KOPT-K1 (cell line): ENCODE results near the gene MBD2.

Experiments used
- H3K27ac ChIP-seq: fragments of 200-600 bp; sonication (generic); 2 replicates; pipeline ENCODE4 v1.5.1; 2016; ENCODE audit warnings: antibody characterized with exemption, mild to moderate bottlenecking, low read depth, low read length; ENCODE audit not compliant: poor library complexity, severe bottlenecking
- H3K36me3 ChIP-seq: fragments of 200-600 bp; sonication (generic); 2 replicates; pipeline ENCODE4 v1.5.1; 2017; ENCODE audit warnings: antibody characterized with exemption, mild to moderate bottlenecking, low read length, moderate library complexity; ENCODE audit not compliant: insufficient read depth
- H3K9me3 ChIP-seq: fragments of 200-600 bp; sonication (generic); 2 replicates; pipeline ENCODE4 v1.5.1; 2017; ENCODE audit warnings: antibody characterized with exemption, low read length, mild to moderate bottlenecking; ENCODE audit not compliant: insufficient read depth, poor library complexity, severe bottlenecking

Gene MBD2

DNA sequence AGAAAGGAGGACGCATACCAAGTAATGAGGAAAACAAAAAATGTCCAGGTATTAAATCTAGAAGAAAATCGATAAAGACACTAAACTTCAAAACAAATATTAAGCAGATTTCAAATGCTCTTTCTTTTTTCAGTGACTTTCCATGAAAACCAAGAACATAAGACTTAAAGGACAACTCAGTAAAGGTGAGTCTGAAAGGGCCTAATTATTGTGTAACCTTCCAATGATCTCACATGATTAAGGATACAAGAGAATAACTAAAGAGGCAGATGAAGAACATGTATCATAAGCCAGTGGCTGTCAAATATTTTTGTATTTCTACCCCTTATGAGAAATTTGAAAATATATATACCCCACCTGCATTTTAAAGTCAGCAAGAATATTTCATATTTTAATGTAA lies 30.7 kb downstream of the MBD2 start:
- no peak overlapping the region for H3K27ac ChIP-seq
- no peaks in the 10 kb centered on the region for H3K9me3 ChIP-seq
- peaks cover 39% of the 10 kb centered on the region for H3K36me3 ChIP-seq

DNA sequence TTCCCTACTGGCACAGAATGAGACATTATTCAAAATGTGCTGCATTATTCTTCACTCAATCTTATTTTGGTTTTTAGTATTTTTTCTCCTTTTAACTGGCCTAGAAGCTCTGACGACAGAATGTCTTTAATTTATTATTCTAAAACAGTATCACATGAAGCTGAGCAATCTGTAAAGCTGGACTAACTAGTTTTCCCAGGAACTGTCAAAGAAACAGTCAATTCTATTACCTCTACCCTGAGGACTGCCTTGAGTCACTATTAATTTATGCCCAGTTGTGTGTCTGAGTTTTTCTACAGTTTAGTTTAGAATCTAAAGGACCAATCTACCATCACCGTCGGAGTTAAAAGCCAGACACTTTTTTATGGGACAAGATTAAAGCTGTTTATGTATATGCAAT lies 31.6 kb downstream of the MBD2 start:
- peaks cover 35% of the 10 kb centered on the region for H3K36me3 ChIP-seq
- no peak overlapping the region for H3K27ac ChIP-seq
- H3K9me3 ChIP-seq = no peaks in the 10 kb centered on the region

DNA sequence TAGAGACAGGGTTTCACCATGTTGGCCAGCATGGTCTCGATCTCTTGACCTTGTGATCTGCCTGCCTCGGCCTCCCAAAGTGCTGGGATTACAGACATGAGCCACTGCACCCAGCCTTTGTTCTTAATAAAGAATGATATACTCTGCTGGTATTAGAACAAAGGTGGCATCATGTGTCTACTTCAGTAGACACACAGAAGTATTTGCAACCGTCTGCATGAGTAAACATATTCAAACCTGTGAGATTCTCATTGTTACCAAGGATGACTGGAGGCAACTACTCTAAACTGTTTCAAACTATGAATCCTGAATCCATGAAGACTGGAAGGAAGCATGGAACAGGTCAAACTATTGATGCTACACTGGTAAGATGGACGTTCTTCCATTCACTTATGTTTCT lies 32.1 kb downstream of the MBD2 start:
- Histone ChIP-seq H3K9me3 (no peaks in the 10 kb centered on the region), H3K36me3 (peaks cover 39% of the 10 kb centered on the region), H3K27ac (no peak overlapping the region)

DNA sequence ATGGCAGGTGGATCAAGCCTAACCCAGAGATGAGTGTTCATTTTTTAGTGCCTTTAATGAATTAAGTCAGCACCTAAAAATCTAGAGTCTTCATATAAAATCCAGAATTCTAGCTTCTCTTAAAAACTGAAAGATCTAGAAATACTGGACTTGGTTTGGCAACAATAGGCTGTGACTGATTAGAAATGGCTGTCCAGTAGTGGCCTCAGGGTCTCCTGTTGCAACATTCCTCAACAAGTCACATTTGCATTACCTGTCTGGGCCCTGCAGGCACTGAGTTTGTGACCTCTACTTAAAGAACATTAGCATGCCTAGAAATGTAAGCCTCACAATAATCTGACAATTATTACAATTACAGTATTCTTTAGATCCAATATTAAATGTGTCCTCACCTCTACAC lies 33.1 kb downstream of the MBD2 start:
- no peaks in the 10 kb centered on the region for H3K9me3 ChIP-seq
- no peak overlapping the region for H3K27ac ChIP-seq
- H3K36me3 ChIP-seq = peaks cover 49% of the 10 kb centered on the region

DNA sequence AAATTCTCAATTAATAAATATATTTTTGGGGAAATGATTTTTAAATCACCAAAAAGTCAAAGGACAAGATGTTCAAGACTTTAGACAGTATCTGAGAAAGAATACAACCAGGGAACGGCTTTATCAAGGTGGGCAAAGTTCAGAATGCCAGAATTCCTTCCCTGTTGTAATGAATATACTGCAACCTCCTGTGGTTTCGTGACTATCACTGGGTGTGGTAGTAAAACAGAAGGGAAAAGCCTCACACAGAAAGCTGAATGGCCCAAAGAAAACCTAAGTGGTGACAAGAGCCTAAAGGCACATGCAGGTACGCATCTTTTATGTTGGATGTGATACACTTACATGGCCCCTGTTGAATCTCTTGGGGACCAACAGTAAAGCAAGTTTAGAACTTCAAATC lies 37.1 kb downstream of the MBD2 start:
- H3K9me3 ChIP-seq = no peaks in the 10 kb centered on the region
- no peak overlapping the region for H3K27ac ChIP-seq
- peaks cover 67% of the 10 kb centered on the region for H3K36me3 ChIP-seq

DNA sequence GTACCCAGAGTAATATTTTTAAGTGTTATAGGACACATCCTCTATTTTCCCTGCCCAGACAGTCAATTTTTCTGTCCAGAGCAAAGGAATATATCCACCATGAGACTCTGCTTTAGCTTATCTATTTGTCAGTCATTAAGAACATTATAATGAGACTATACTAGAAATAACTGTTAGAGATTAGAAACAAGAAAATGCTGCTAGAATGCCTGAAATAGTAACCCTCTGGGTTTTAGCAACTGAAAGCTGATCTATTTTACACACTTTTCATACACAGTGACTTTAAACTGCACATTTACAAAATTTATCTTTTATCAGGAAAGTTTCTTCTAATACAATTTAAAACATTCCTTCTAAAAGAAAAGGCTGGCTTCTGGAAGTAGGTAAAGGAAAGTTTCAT lies 39.6 kb downstream of the MBD2 start:
- H3K9me3 ChIP-seq = no peaks in the 10 kb centered on the region
- peaks cover 74% of the 10 kb centered on the region for H3K36me3 ChIP-seq
- H3K27ac ChIP-seq = no peak overlapping the region

DNA sequence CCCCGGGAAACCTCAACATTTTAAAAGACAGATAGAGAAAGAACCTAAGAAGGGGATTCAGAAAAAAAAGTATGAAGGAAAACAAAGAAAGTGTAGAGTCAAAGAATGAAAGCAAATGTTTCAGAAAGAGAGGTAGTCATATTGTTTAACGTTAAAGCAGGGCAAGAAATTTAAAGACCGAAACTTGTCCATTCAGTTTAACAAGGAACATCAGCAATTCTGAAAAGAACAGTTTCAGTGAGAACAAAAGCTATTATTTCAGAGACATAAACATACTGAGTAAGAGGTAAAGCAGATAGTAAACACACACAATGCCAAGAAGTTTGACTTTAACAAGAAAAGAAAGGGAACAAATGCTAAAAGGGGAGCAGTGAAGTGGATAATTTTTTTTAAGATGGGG lies 41.1 kb downstream of the MBD2 start:
- Histone ChIP-seq H3K36me3 (peaks cover 68% of the 10 kb centered on the region), H3K27ac (no peak overlapping the region), H3K9me3 (no peaks in the 10 kb centered on the region)

DNA sequence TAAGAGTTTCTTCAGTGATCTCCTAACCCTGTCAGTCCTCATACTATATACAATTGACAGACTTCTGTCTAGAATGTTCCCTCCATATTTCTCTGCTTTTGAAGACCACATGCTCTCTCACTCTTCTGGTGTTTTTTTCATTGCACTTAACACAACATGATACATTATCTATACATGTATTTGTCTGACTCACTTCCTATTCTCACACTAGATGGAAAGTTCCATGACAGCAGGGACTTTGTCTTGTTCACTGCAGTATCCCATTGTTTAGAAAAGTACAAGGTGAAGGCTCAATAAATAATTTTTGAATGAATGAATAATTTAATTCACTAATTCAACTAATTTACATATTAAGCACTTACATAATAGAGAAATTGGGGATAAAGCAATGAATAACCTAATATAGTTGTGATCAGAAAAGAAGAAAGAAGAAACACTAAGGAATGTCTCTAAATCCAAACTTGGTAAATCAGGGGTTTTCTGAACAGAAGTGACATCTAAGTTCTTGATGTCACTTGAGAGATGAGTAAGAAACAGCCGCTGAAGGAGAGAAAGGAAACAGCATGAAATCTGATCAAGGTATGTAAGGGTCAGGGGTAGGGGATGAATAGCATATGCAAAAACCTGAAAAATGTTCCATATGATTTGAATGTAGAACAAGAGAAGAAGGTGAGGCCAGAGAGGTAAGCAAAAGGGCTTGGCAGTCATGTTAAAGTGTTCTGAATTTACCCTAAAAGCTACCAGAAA lies 42.4 kb downstream of the MBD2 start:
- no peak overlapping the region for H3K27ac ChIP-seq
- H3K9me3 ChIP-seq = no peaks in the 10 kb centered on the region
- H3K36me3 ChIP-seq = peaks cover 61% of the 10 kb centered on the region

DNA sequence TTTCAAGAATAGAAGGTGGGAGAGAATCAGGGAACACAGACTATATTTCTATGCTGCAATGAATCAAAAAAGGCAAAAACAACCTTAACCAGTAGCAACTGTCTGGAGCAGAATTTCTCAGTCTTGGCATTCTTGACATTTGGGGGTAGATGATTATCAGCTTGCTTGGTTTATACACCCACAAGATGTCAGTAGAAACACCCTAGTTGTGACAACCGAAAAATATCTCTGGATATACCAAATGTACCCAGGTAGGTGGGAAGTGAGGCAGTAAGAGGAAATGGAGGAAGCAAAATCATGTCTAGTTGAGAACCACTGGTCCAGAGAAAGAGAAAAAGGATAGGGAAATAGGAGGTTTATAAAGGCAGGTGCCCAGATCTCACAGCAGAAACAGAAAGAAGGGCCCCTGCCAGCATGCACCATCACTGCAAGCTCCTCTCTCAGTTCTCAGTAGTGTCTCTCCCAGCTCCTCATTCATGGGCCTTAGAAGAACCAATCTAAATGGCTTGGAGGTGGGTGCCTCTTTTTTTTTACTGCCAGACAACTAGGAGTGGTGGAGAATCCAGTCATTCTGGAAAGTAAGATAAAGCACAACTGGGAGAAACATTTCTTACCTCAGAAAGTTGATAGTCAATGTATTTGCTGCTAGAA lies 50.4 kb downstream of the MBD2 start:
- H3K27ac ChIP-seq = no peak overlapping the region
- peaks cover 35% of the 10 kb centered on the region for H3K36me3 ChIP-seq
- no peaks in the 10 kb centered on the region for H3K9me3 ChIP-seq

DNA sequence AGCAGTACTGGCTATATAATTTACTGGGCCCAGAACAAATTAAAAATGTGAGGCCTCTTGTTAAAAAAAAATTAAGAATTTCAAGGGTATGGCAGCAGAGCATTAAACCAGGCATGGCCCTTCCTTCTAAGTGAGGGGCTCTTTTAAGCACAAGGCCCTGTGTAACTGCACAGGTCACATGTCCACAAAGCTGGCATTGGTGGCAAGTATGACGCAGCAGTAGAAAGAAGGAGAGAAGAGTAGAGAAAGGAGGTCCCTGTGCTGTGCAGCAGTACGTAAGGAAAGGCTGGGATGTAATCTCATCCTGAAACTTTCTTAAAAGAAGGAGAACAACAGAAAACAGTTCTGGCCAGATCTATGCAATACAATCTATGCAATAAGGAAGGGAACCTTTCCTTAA lies 51.2 kb downstream of the MBD2 start:
- H3K36me3 ChIP-seq = peaks cover 35% of the 10 kb centered on the region
- no peak overlapping the region for H3K27ac ChIP-seq
- no peaks in the 10 kb centered on the region for H3K9me3 ChIP-seq

DNA sequence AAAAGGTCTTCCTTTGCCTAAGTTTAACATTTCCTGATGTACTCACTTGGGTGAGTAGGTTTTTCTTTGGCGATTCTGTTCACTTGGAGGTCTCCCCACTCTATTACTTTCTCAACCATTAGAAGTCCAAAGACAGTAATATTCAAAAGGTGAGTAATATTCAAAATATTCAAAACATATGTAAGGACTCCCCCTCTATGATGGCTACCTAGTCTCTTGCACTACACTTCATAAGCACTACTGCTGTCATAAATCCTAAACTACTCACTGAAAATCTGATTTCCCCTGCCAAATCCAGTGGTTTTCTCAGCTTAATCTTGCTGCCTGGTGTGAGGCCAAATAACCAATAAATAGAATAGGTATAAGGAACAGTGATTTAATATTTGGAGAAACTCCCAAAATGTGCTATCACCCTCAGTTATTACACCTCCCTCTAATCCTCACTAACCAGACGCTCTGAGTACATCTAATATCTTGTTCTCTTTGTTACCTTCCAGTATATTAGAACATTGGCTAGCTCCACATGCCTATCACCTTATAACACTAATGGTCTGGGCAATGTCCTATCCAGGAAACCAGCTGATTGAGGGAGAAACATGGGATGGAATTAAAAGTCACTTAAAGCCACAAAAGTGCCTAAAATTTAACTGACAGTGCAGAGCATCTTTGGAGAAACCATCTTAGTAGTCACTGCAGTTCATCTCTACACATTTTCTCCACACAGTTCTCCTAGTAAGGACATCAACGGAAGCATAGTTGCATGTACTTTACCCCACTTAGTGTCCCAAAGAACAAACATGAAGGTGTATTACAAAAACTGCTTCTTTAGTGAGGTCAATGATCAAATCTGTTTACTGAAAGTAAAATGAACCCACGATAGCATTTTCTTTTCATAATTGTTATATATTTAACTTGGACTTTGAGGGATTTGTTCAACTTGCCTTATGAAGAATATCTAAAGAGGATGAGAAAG lies 54.8 kb downstream of the MBD2 start:
- H3K9me3 ChIP-seq = no peaks in the 10 kb centered on the region
- H3K27ac ChIP-seq = no peak overlapping the region
- peaks cover 52% of the 10 kb centered on the region for H3K36me3 ChIP-seq

DNA sequence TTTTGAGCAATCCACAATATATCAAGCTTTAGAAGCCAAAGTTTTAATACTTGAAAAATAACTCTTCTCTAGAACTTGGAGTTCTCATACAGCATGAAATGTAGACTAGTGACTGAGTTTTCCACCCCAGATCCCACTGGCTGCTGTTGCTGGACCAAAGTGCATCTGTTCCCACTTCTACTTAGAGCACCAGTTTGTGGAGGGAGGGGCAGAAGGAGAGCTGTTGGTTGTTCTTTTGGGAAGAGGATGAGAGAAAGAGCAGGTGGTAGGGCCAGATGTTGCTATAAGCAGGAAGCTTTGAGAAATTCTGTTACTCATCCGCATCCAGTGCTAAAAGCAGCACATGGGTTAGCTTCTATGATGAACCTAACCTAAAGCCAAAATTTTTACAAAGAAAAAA lies 59.0 kb downstream of the MBD2 start:
- Histone ChIP-seq H3K9me3 (no peaks in the 10 kb centered on the region), H3K27ac (no peak overlapping the region), H3K36me3 (peaks cover 77% of the 10 kb centered on the region)

DNA sequence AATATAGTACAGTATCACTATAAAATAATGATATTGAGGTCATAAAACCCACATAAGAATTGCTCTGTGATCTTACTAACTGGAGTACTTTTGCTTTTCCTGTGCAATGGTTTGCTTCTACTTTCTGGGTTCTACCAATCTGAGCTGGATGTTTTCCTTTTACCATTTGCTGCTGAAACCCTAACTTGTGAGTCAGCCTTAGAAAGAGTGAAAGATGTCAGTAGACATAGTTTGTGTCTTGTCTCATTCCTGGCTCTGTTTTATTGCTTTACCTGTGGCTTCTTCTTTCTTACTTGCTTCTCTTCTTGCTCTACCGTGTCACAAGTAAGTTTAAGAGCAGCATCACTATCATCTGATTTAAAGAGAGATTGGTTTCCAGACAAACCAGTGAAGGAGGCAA lies 61.0 kb downstream of the MBD2 start:
- H3K27ac ChIP-seq = no peak overlapping the region
- H3K9me3 ChIP-seq = no peaks in the 10 kb centered on the region
- peaks cover 91% of the 10 kb centered on the region for H3K36me3 ChIP-seq

DNA sequence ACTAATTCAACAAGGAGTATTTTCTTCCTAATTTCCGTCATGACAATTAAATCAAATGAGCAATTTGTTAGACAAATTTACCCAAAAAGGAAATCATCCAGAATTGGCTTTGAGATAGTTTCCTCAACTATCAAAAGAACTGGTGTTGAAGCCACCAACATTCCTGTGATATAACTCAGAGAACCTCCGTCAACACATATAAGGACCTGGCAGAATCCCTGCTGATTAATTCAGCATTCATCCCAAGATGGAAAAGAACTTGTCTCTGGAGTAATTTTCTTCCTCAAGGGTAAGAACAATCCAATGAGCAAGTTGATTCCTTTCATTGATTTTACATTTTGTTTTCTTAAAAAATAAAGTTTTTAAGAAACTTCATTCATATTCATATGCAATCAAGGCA lies 62.0 kb downstream of the MBD2 start:
- Histone ChIP-seq H3K36me3 (peaks cover 100% of the 10 kb centered on the region), H3K9me3 (no peaks in the 10 kb centered on the region), H3K27ac (no peak overlapping the region)

DNA sequence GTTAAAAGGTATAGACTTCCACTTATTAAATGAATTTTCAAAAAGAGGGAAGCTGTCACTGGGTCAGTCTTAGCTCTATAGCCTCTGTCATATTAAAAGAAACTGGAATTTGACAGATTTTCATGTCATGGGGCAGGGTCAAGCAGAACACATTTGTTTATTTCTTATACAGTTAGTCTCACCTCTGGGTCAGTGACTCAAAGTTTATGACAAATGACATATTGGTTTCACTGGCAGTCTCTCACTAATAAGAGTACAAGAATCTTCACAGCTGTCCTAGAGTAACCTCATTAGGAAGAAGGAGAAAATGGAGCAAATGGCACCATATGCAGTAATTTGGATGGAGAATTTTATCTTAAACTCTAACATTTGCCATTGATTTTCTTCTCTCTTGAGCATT lies 63.2 kb downstream of the MBD2 start:
- Histone ChIP-seq H3K9me3 (no peaks in the 10 kb centered on the region), H3K27ac (no peak overlapping the region), H3K36me3 (peaks cover 100% of the 10 kb centered on the region)
